Parathyroid adenoma (tissue), 2 donors: ENCODE results near the gene NAP1L4.

Experiments used
- H2AFZ ChIP-seq: fragments of 300-600 bp; sonication (generic); one replicate; pipeline ENCODE4 v1.7.0; 2017; ENCODE audit warnings: antibody characterized with exemption, mild to moderate bottlenecking
- H3K27ac ChIP-seq: fragments of 300-600 bp; sonication (generic); one replicate; pipeline ENCODE4 v1.7.0; 2017
- H3K27me3 ChIP-seq: fragments of 300-600 bp; sonication (generic); one replicate; pipeline ENCODE4 v1.7.0; 2017; ENCODE audit warnings: low read length; ENCODE audit not compliant: control insufficient read depth, insufficient read depth
- H3K36me3 ChIP-seq: fragments of 300-600 bp; sonication (generic); one replicate; pipeline ENCODE4 v1.7.0; 2017; ENCODE audit warnings: low read length; ENCODE audit not compliant: control insufficient read depth, insufficient read depth
- H3K4me1 ChIP-seq: fragments of 300-600 bp; sonication (generic); one replicate; pipeline ENCODE4 v1.7.0; 2017; ENCODE audit warnings: control low read depth
- H3K4me2 ChIP-seq: fragments of 300-600 bp; sonication (generic); one replicate; pipeline ENCODE4 v1.7.0; 2017; ENCODE audit warnings: low read length
- H3K4me3 ChIP-seq: fragments of 300-600 bp; sonication (generic); one replicate; pipeline ENCODE4 v1.7.0; 2017; ENCODE audit warnings: low read depth, low read length
- H3K79me2 ChIP-seq: fragments of 300-600 bp; sonication (generic); one replicate; pipeline ENCODE4 v1.7.0; 2017; ENCODE audit warnings: control low read depth
- H3K9ac ChIP-seq: fragments of 300-600 bp; sonication (generic); one replicate; pipeline ENCODE4 v1.7.0; 2017; ENCODE audit warnings: mild to moderate bottlenecking
- H3K9me3 ChIP-seq: fragments of 300-600 bp; sonication (generic); one replicate; pipeline ENCODE4 v1.7.0; 2017; ENCODE audit warnings: low read length; ENCODE audit not compliant: control insufficient read depth
- TF ChIP-seq, protein P1 (sequence below): fragments of 300-600 bp; sonication (generic); IDR thresholded peaks from one replicate; pipeline ENCODE4 v1.7.0; 2017; ENCODE audit warnings: antibody characterized with exemption, mild to moderate bottlenecking
- donor health status: primary hyperparathyroidism.

NAP1L4 gene

DNA sequence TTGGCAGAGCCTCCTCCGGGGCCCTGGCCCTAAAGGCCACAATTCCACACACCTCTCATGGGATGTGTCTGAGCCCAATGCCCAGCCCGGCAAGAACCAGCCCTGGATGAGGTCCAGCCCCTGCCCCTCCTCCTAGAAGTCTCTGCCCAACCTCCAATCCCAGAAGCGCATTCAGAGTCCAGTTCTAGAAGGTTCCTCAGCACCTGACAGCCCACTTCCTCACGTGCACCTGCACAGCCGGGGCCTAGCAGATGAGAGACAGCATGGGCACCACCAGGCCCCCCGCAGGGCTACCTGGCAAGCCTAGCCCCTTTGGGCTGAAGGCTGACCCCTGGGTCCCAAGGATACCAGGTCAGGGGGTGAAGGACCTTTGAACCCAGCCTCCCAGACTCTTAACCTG, 95.1 kb downstream of the NAP1L4 start:
- H2AFZ ChIP-seq: no peak overlapping the region
- no peak overlapping the region for H3K4me2 ChIP-seq
- H3K9ac ChIP-seq: no peak overlapping the region
- H3K79me2 ChIP-seq: no peaks in the 10 kb centered on the region
- no peak overlapping the region for H3K27ac ChIP-seq
- TF ChIP-seq, protein P1, sequence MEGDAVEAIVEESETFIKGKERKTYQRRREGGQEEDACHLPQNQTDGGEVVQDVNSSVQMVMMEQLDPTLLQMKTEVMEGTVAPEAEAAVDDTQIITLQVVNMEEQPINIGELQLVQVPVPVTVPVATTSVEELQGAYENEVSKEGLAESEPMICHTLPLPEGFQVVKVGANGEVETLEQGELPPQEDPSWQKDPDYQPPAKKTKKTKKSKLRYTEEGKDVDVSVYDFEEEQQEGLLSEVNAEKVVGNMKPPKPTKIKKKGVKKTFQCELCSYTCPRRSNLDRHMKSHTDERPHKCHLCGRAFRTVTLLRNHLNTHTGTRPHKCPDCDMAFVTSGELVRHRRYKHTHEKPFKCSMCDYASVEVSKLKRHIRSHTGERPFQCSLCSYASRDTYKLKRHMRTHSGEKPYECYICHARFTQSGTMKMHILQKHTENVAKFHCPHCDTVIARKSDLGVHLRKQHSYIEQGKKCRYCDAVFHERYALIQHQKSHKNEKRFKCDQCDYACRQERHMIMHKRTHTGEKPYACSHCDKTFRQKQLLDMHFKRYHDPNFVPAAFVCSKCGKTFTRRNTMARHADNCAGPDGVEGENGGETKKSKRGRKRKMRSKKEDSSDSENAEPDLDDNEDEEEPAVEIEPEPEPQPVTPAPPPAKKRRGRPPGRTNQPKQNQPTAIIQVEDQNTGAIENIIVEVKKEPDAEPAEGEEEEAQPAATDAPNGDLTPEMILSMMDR: no peak
- H3K27me3 ChIP-seq: no peaks in the 10 kb centered on the region
- H3K4me3 ChIP-seq: no peak overlapping the region
- H3K9me3 ChIP-seq: no peaks in the 10 kb centered on the region
- H3K36me3 ChIP-seq: no peaks in the 10 kb centered on the region
- no peaks in the 10 kb centered on the region for H3K4me1 ChIP-seq

DNA sequence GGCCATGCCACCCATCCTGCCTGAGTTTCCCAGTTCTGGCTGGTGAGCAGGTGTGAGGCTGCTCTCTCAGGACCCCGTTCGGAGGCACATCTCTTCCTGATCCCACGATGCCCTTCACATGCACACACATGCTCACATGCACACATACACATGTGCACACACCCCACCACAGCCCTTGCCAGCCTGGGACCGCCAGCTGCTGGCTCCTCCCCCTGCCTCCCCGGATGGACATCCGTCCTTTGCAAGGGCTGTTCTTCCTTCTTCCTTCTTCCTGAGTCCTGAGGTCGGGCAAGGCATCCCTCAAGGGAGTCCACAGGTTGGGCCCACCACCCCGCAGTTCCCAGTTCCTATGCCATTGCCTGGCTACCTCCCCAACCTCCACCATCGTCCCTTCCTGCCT, 96.1 kb downstream of the NAP1L4 start:
- Histone ChIP-seq H2AFZ (no peak overlapping the region), H3K27me3 (no peaks in the 10 kb centered on the region), H3K27ac (no peak overlapping the region), H3K36me3 (no peaks in the 10 kb centered on the region), H3K4me2 (no peak overlapping the region), H3K4me1 (no peaks in the 10 kb centered on the region), H3K9ac (no peak overlapping the region), H3K79me2 (no peaks in the 10 kb centered on the region), H3K4me3 (no peak overlapping the region), H3K9me3 (no peaks in the 10 kb centered on the region)
- TF ChIP-seq, protein P1: no peak
